HepG2 (cell line): ENCODE measurements around the gene NUDT22. TPM values are rescaled to one million over a fixed set of nuclear protein-coding genes. Genes with fewer than 3 reads are reported as not detected.

Source experiments
- BRD4 ChIP-seq: sonication (generic); formaldehyde crosslinking; IDR thresholded peaks from 2 replicates; pipeline ENCODE4 v1.4.0; 2020; ENCODE audit warnings: missing genetic modification reagents
- CBX1 ChIP-seq: IDR thresholded peaks from one replicate; pipeline ENCODE4 v1.6.1; 2016; ENCODE audit warnings: antibody characterized with exemption, low read depth
- ESRRA ChIP-seq: sonication (generic); formaldehyde crosslinking; IDR thresholded peaks from 2 replicates; pipeline ENCODE4 v1.5.1; 2020; ENCODE audit warnings: mild to moderate bottlenecking, low read depth, missing genetic modification reagents
- ETS1 ChIP-seq: sonication (generic); formaldehyde crosslinking; IDR thresholded peaks from 2 replicates; pipeline ENCODE4 v1.4.0; 2020; ENCODE audit warnings: missing genetic modification reagents
- FOXK2 ChIP-seq: fragments of 450-650 bp; IDR thresholded peaks from 2 replicates; pipeline ENCODE4 v1.6.1; 2016
- HHEX ChIP-seq: IDR thresholded peaks from 2 replicates; pipeline ENCODE4 v1.6.1; 2016; ENCODE audit warnings: control low read depth
- IRX3 ChIP-seq: sonication (generic); formaldehyde crosslinking; IDR thresholded peaks from 2 replicates; pipeline ENCODE4 v1.8.1; 2023; ENCODE audit warnings: mild to moderate bottlenecking, low read depth, missing genetic modification reagents, borderline replicate concordance
- KMT2B ChIP-seq: IDR thresholded peaks from 2 replicates; pipeline ENCODE4 v1.6.1; 2016; ENCODE audit warnings: missing genetic modification reagents, missing compliant biosample characterization
- MTF1 ChIP-seq: sonication (generic); formaldehyde crosslinking; IDR thresholded peaks from 2 replicates; pipeline ENCODE4 v1.5.0; 2020; ENCODE audit warnings: missing genetic modification reagents
- PAWR ChIP-seq: sonication (generic); formaldehyde crosslinking; IDR thresholded peaks from 2 replicates; pipeline ENCODE4 v1.4.0; 2020; ENCODE audit warnings: missing genetic modification reagents, mild to moderate bottlenecking, borderline replicate concordance
- POLR2AphosphoS5 ChIP-seq: IDR thresholded peaks from 2 replicates; pipeline ENCODE4 v1.6.1; 2012; ENCODE audit warnings: low read depth, low read length
- SP1 ChIP-seq, 2 experiments: fragments of 450-650 bp in 1 of 2; sonication (generic) in 1 of 2; formaldehyde crosslinking in 1 of 2; IDR thresholded peaks; 2 replicates each; pipeline versions ENCODE4 v1.4.0 to v1.6.1; 2016 to 2020; ENCODE audit warnings: missing genetic modification reagents in 1 of 2
- SPEN ChIP-seq: sonication (generic); formaldehyde crosslinking; IDR thresholded peaks from 2 replicates; pipeline ENCODE4 v1.5.1; 2020; ENCODE audit warnings: low read depth, mild to moderate bottlenecking, missing genetic modification reagents
- SRSF4 ChIP-seq: fragments of 200-400 bp; formaldehyde crosslinking; IDR thresholded peaks from one replicate; pipeline ENCODE4 v1.6.1; 2018; ENCODE audit warnings: mild to moderate bottlenecking, low read depth, low read length, moderate library complexity; ENCODE audit not compliant: poor library complexity, severe bottlenecking
- THAP11 ChIP-seq: IDR thresholded peaks from 2 replicates; pipeline ENCODE4 v1.6.1; 2016; ENCODE audit warnings: missing biosample characterization, missing genetic modification reagents
- ZBTB34 ChIP-seq: sonication (generic); formaldehyde crosslinking; IDR thresholded peaks from 2 replicates; pipeline ENCODE4 v1.8.0; 2022; ENCODE audit warnings: mild to moderate bottlenecking, missing genetic modification reagents
- polyA plus RNA-seq, 8 experiments: library from polyadenylated mRNA; depleted of rRNA in 3 of 8; stranded (reverse) in 7 of 8; unstranded in 1 of 8; fragments of >200 nt; fragmentation: Illumina TruSeq in 4 of 8; extraction: Trizol in 4 of 8; gene quantifications; 2 replicates each; pipeline versions ENCODE4 v1.2.1 to v1.2.3, GENCODE V29; 2011 to 2016; ENCODE audit warnings: low read depth in 4 of 8, missing spikeins in 1 of 8, mixed read lengths in 1 of 8; ENCODE audit not compliant: insufficient read depth in 1 of 8
- total RNA-seq, 5 experiments: library from RNA; depleted of rRNA; stranded (reverse); fragments of >200 nt; fragmentation: Illumina TruSeq; extraction: Trizol; gene quantifications; 2 replicates each; pipeline ENCODE4 v1.2.3, GENCODE V29; 2016; ENCODE audit warnings: low read depth in 1 of 5
- TF ChIP-seq, protein P1 (sequence below): sonication (generic); formaldehyde crosslinking; IDR thresholded peaks from 2 replicates; pipeline ENCODE4 v1.5.0; 2020; ENCODE audit warnings: mild to moderate bottlenecking, missing genetic modification reagents, borderline replicate concordance
- TF ChIP-seq, protein P2 (sequence below): sonication (generic); formaldehyde crosslinking; conservative IDR thresholded peaks from 2 replicates; pipeline ENCODE4 v1.4.0; 2020; ENCODE audit warnings: missing genetic modification reagents

The NUDT22 gene
- total and polyA plus RNA-seq, 2 of the 13 experiments (the other 11 are each of a cell fraction or from before 2014, with no cell fraction given): 33.5 to 39.8 TPM

- TF ChIP-seq ETS1 (CRISPR knock-in tag) (0 out of 2 replicates have a peak, but pooled peaks have one; percentile 57), SPEN (CRISPR knock-in tag) (peak; percentile 74; the same call in 1 of the 2 replicates), ESRRA (CRISPR knock-in tag) (no peak), FOXK2 (no peak), CBX1 (peak; percentile 49), SRSF4 (no peak), IRX3 (CRISPR knock-in tag) (no peak), SP1 (IDR thresholded peaks at IDR 0.05) (no peak), SP1 (CRISPR knock-in tag; IDR thresholded peaks at IDR 0.05) (peak; percentile 75; the same call in 1 of the 2 replicates), ZBTB34 (CRISPR knock-in tag) (no peak), THAP11 (CRISPR knock-in tag) (peak; percentile 94), BRD4 (peak; percentile 68; the same call in 1 of the 2 replicates), POLR2AphosphoS5 (peak; percentile 92), KMT2B (no peak), HHEX (CRISPR knock-in tag) (no peak), MTF1 (CRISPR knock-in tag) (no peak), PAWR (CRISPR knock-in tag) (no peak)
- TF ChIP-seq, protein P1, sequence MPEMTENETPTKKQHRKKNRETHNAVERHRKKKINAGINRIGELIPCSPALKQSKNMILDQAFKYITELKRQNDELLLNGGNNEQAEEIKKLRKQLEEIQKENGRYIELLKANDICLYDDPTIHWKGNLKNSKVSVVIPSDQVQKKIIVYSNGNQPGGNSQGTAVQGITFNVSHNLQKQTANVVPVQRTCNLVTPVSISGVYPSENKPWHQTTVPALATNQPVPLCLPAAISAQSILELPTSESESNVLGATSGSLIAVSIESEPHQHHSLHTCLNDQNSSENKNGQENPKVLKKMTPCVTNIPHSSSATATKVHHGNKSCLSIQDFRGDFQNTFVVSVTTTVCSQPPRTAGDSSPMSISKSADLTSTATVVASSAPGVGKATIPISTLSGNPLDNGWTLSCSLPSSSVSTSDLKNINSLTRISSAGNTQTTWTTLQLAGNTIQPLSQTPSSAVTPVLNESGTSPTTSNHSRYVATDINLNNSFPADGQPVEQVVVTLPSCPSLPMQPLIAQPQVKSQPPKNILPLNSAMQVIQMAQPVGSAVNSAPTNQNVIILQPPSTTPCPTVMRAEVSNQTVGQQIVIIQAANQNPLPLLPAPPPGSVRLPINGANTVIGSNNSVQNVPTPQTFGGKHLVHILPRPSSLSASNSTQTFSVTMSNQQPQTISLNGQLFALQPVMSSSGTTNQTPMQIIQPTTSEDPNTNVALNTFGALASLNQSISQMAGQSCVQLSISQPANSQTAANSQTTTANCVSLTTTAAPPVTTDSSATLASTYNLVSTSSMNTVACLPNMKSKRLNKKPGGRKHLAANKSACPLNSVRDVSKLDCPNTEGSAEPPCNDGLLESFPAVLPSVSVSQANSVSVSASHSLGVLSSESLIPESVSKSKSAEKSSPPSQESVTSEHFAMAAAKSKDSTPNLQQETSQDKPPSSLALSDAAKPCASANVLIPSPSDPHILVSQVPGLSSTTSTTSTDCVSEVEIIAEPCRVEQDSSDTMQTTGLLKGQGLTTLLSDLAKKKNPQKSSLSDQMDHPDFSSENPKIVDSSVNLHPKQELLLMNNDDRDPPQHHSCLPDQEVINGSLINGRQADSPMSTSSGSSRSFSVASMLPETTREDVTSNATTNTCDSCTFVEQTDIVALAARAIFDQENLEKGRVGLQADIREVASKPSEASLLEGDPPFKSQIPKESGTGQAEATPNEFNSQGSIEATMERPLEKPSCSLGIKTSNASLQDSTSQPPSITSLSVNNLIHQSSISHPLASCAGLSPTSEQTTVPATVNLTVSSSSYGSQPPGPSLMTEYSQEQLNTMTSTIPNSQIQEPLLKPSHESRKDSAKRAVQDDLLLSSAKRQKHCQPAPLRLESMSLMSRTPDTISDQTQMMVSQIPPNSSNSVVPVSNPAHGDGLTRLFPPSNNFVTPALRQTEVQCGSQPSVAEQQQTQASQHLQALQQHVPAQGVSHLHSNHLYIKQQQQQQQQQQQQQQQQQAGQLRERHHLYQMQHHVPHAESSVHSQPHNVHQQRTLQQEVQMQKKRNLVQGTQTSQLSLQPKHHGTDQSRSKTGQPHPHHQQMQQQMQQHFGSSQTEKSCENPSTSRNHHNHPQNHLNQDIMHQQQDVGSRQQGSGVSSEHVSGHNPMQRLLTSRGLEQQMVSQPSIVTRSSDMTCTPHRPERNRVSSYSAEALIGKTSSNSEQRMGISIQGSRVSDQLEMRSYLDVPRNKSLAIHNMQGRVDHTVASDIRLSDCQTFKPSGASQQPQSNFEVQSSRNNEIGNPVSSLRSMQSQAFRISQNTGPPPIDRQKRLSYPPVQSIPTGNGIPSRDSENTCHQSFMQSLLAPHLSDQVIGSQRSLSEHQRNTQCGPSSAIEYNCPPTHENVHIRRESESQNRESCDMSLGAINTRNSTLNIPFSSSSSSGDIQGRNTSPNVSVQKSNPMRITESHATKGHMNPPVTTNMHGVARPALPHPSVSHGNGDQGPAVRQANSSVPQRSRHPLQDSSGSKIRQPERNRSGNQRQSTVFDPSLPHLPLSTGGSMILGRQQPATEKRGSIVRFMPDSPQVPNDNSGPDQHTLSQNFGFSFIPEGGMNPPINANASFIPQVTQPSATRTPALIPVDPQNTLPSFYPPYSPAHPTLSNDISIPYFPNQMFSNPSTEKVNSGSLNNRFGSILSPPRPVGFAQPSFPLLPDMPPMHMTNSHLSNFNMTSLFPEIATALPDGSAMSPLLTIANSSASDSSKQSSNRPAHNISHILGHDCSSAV (CRISPR knock-in tag): peak; percentile 10; the same call in 1 of the 2 replicates
- TF ChIP-seq, protein P2, sequence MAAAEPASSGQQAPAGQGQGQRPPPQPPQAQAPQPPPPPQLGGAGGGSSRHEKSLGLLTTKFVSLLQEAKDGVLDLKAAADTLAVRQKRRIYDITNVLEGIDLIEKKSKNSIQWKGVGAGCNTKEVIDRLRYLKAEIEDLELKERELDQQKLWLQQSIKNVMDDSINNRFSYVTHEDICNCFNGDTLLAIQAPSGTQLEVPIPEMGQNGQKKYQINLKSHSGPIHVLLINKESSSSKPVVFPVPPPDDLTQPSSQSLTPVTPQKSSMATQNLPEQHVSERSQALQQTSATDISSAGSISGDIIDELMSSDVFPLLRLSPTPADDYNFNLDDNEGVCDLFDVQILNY (CRISPR knock-in tag): 0 out of 2 replicates have a peak, but pooled peaks have one; percentile 61
These were observed 14.6 kb downstream of the NUDT22 start, which contains the start of gene FKBP2 (continued) for GRCh38 chr11:64240435-64241240.
